AG09319 (cell line): Measurements from ENCODE around the gene NR2F2.

Experiments
- DNase-seq: peaks from one replicate; pipeline ENCODE4 v3.0.0-alpha.2; 2010; ENCODE audit warnings: low read depth; ENCODE audit errors: extremely low read depth
- CTCF ChIP-seq: IDR thresholded peaks from 2 replicates; pipeline ENCODE4 v1.5.1; 2011; ENCODE audit warnings: low read depth, mild to moderate bottlenecking, inconsistent platforms, low read length, moderate library complexity

NR2F2 gene

GRCh38 chr15:96345560-96346399 is 15.3 kb downstream of the NR2F2 start:
- DNase-seq, result no peak
- peak; percentile 51 for TF ChIP-seq CTCF

- DNase-seq, result no peak
- no peak for TF ChIP-seq CTCF
Measured at GRCh38 chr15:96346409-96346970, 16.0 kb downstream of the NR2F2 start.

GRCh38 chr15:96347181-96348111 is 16.9 kb downstream of the NR2F2 start:
- no peak for TF ChIP-seq CTCF
- DNase-seq, result no peak

- TF ChIP-seq CTCF, result no peak
- no peak for DNase-seq
Measured at GRCh38 chr15:96348112-96349027, 17.9 kb downstream of the NR2F2 start.

- no peak for TF ChIP-seq CTCF
- DNase-seq, result no peak
Measured at GRCh38 chr15:96349034-96349856, 18.7 kb downstream of the NR2F2 start.
